Tibial nerve (tissue), 4 donors: ENCODE results near the gene BRINP2.

ENCODE experiments used
- EP300 ChIP-seq, 2 donors: sonication (generic); formaldehyde crosslinking; IDR thresholded peaks; one replicate each; pipeline ENCODE4 v1.6.1; 2017; ENCODE audit warnings: antibody characterized with exemption in 2 of 2, mild to moderate bottlenecking in 1 of 2
- POLR2A ChIP-seq, 2 donors: fragments of 450-650 bp; IDR thresholded peaks; one replicate each; pipeline ENCODE4 v1.6.1; 2017; ENCODE audit warnings: antibody characterized with exemption in 2 of 2, mild to moderate bottlenecking in 2 of 2, moderate library complexity in 2 of 2
- TF ChIP-seq, protein P1 (sequence below), 5 experiments: fragments of 200-600 bp in 3 of 5; fragments of 450-650 bp in 2 of 5; sonication (generic) in 3 of 5; IDR thresholded peaks; one replicate each; pipeline ENCODE4 v1.5.1; 2016 to 2019; ENCODE audit warnings: antibody characterized with exemption in 5 of 5, mild to moderate bottlenecking in 3 of 5, moderate library complexity in 2 of 5

DNA sequence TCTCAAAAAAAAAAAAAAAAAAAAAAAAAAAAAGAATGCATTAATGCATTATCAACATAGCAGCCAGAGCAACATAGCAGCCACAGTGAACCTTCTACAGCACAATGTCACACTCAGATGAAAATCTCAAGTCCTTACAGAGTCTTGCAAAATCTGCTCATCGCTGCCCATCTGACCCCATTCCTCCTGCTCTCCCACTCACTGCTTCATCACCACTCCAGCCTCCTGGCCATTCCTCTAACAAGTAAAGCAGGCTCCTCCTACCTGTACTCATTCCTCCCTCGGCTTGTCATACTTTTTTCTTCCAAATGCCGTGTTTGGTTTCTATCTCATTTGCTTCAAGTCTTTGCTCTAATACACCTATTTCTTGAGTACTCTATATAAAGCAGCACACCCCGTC is 29.5 kb downstream of the BRINP2 start:
- TF ChIP-seq, protein P1, sequence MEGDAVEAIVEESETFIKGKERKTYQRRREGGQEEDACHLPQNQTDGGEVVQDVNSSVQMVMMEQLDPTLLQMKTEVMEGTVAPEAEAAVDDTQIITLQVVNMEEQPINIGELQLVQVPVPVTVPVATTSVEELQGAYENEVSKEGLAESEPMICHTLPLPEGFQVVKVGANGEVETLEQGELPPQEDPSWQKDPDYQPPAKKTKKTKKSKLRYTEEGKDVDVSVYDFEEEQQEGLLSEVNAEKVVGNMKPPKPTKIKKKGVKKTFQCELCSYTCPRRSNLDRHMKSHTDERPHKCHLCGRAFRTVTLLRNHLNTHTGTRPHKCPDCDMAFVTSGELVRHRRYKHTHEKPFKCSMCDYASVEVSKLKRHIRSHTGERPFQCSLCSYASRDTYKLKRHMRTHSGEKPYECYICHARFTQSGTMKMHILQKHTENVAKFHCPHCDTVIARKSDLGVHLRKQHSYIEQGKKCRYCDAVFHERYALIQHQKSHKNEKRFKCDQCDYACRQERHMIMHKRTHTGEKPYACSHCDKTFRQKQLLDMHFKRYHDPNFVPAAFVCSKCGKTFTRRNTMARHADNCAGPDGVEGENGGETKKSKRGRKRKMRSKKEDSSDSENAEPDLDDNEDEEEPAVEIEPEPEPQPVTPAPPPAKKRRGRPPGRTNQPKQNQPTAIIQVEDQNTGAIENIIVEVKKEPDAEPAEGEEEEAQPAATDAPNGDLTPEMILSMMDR (IDR thresholded peaks at IDR 0.05), result no peak
- TF ChIP-seq EP300 (IDR thresholded peaks at IDR 0.05) (no peak), POLR2A (IDR thresholded peaks at IDR 0.05) (no peak)
